Heart left ventricle (tissue), 16 donors: Measurements from ENCODE around the gene RTEL1. TPM values are rescaled to one million over a fixed set of nuclear protein-coding genes. Genes with fewer than 3 reads are reported as not detected.
"Not testable (repeated sequence)": the region's sequence is repeated elsewhere in the genome, so short reads cannot be mapped to it uniquely, and the experiment has no call there.

Experiments
- ATAC-seq, 4 donors: fragments of 200-7000 bp; cut with Tn5 transposase; one replicate each; pipeline ENCODE4 v1.9.1; 2020 to 2022; ENCODE audit warnings: moderate library complexity in 4 of 4, mild to moderate bottlenecking in 3 of 4, moderate number of reproducible peaks in 1 of 4
- DNase-seq, 5 donors: peaks; one replicate each; pipeline ENCODE4 v3.0.0-alpha.2; 2020
- H3K27ac ChIP-seq, 12 donors: fragments of 200-600 bp; sonication (generic) in 4 of 12; one replicate each; pipeline versions ENCODE4 v1.5.0 to v1.8.0; 2016 to 2022; ENCODE audit warnings: mild to moderate bottlenecking in 2 of 12
- H3K27me3 ChIP-seq, 9 donors: fragments of 200-600 bp; sonication (generic) in 2 of 9; one replicate each; pipeline versions ENCODE4 v1.5.1 to v1.8.0; 2016 to 2022; ENCODE audit warnings: mild to moderate bottlenecking in 3 of 9
- H3K36me3 ChIP-seq, 9 donors: fragments of 200-600 bp; sonication (generic) in 2 of 9; one replicate each; pipeline versions ENCODE4 v1.5.0 to v1.8.0; 2018 to 2022; ENCODE audit warnings: mild to moderate bottlenecking in 2 of 9
- H3K4me1 ChIP-seq, 12 donors: fragments of 200-600 bp; sonication (generic) in 4 of 12; one replicate each; pipeline versions ENCODE4 v1.5.0 to v1.8.0; 2016 to 2022; ENCODE audit warnings: mild to moderate bottlenecking in 3 of 12
- H3K4me3 ChIP-seq, 12 donors: fragments of 200-600 bp; sonication (generic) in 4 of 12; one replicate each; pipeline versions ENCODE4 v1.5.0 to v1.8.0; 2017 to 2022; ENCODE audit warnings: mild to moderate bottlenecking in 9 of 12, moderate library complexity in 4 of 12
- H3K9me3 ChIP-seq, 12 donors: fragments of 200-600 bp; sonication (generic) in 4 of 12; one replicate each; pipeline versions ENCODE4 v1.5.0 to v1.8.0; 2016 to 2022; ENCODE audit warnings: mild to moderate bottlenecking in 1 of 12
- POLR2A ChIP-seq, 2 donors: fragments of 450-650 bp; IDR thresholded peaks; one replicate each; pipeline ENCODE4 v1.6.1; 2017; ENCODE audit warnings: antibody characterized with exemption in 2 of 2, mild to moderate bottlenecking in 2 of 2, moderate library complexity in 2 of 2
- WGBS, 4 donors: extraction: QIAGEN DNeasy Blood & Tissue Kit in 2 of 4; methylation state at CpG; one replicate each; pipeline versions ENCODE4 v1.1.5 to v1.1.7; 2013 to 2018; 5-methylcytosine and 5-hydroxymethylcytosine counted together
- intact Hi-C, 10 donors: fragments of 100-400 bp; cut with DNase I; formaldehyde crosslinking; loops; one replicate each; pipeline versions ENCODE4 v1.11.1 to v1.14.2; 2022
- polyA plus RNA-seq, 2 donors: library from polyadenylated mRNA; stranded (reverse); fragments of 200-250 nt; gene quantifications; one replicate each; pipeline ENCODE4 v1.2.3, GENCODE V29; 2013
- total RNA-seq, 9 donors: library from RNA; depleted of rRNA in 2 of 9; stranded (reverse); fragments of >200 nt in 2 of 9; fragmentation: NEBNext Ultra II Directional in 3 of 9; extraction: Animal tissue kit (Norgen Biotek cat#: 25700) in 3 of 9; gene quantifications; one replicate each; pipeline versions ENCODE4 v1.1.0 to v1.2.4, GENCODE V29; 2016 to 2023
- TF ChIP-seq, protein P1 (sequence below), 12 donors: fragments of 200-600 bp; sonication (generic) in 4 of 12; IDR thresholded peaks; one replicate each; pipeline versions ENCODE4 v1.5.0 to v1.8.0; 2018 to 2022; ENCODE audit warnings: antibody characterized with exemption in 12 of 12, mild to moderate bottlenecking in 5 of 12
- donor health status: ischemic (EF 13 %, LVEDD 7.1; RV severe dilation, severe dysfunction).
- donor health status: healthy with polysubstance abuse.
- donor health status: DM: no; HTN: yes; CAD: no.
- donor health status: DM: no; HTN: no; CAD: no.
- donor health status: ischemic (EF 25% LVEDD 6.9; RV normal size, moderate dysfunction).
- donor health status: ischemic (EF 25% LVEDD 5.7; RV mildly dilated, moderate dysfunction).
- donor health status: healthy.
- donor health status: DM: yes; HTN: yes; CAD: no.
- donor health status: ischemic (EF 35%, LVEDD 5.7; RV mildly dilated, moderate dysfunction).
- donor health status: nonischemic (EF 11% LVEDD 7.7; RV severe dilation, severe dysfunction).
- donor health status: DM: yes; HTN: yes; CAD: no.
- donor health status: PGD.
- donor health status: ischemic (EF 29% LVEDD 5.4; RV normal size, mild dysfunction).
- donor health status: nonischemic (EF 23%, LVEDD 6.1; RV moderate dilation, normal function).

RTEL1 gene
- total and polyA plus RNA-seq, 11 donors = 3.0 to 17.8 (median 9.6) TPM

DNA sequence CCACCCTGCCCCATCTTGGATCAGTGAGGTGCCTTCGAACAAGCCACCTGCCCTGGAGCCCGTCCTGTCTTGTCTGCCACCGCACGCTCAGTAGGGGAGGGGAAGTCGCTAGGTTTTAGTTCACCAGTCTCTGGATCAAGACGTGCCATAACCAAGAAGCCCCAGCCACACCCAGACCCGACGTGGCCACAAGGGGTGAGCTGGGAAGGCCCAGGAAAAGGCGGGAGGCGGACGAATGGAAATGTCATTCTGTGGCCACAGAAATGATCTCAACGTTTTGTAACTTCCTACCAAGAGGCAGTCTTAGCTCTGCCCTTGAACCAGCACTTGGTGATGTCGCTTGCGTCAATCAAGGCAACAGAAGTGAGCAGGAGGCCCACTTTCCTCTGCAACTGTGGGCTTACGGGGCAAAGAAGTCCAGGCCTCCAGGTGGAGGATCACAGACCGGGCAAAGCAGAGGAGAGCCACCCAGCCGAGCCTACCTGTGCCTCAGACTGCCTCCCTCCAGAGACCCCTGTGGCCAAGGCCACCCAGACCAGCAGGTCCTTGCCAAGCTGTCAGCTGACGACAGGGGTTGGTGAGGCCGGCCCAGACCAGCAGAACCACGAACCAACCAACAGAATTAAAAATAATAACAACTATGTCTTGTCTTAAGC is 45.7 kb upstream of the RTEL1 start:
- no peak for TF ChIP-seq POLR2A (IDR thresholded peaks at IDR 0.05)
- TF ChIP-seq, protein P1, sequence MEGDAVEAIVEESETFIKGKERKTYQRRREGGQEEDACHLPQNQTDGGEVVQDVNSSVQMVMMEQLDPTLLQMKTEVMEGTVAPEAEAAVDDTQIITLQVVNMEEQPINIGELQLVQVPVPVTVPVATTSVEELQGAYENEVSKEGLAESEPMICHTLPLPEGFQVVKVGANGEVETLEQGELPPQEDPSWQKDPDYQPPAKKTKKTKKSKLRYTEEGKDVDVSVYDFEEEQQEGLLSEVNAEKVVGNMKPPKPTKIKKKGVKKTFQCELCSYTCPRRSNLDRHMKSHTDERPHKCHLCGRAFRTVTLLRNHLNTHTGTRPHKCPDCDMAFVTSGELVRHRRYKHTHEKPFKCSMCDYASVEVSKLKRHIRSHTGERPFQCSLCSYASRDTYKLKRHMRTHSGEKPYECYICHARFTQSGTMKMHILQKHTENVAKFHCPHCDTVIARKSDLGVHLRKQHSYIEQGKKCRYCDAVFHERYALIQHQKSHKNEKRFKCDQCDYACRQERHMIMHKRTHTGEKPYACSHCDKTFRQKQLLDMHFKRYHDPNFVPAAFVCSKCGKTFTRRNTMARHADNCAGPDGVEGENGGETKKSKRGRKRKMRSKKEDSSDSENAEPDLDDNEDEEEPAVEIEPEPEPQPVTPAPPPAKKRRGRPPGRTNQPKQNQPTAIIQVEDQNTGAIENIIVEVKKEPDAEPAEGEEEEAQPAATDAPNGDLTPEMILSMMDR (IDR thresholded peaks at IDR 0.05) = no peak
- no peak overlapping the region for H3K4me3 ChIP-seq
- peaks cover 0 to 14% (median 0%) of the 10 kb centered on the region in 12 donors for H3K4me1 ChIP-seq
- H3K9me3 ChIP-seq = no peaks in the 10 kb centered on the region
- H3K36me3 ChIP-seq = peaks cover 0 to 35% (median 26%) of the 10 kb centered on the region in 9 donors
- WGBS, 4 donors = 76 to 82% (median 79%) methylated on average over 19 to 20 of the region's 20 CpGs
- ATAC-seq (peak in 3 of 4 donors; percentile 31 to 48 (median 36)), DNase-seq (peak in 2 of 5 donors; percentile 12 to 29)
- peak overlapping the region in 1 of 12 donors; percentile 32 for H3K27ac ChIP-seq
- intact Hi-C loops = loop anchor here in 5 of 10 donors (2.0 to 10.0 kb wide), 5 partner anchors 68 to 362 kb away; partner anchors contain the start of genes PTK6 (in 1 of the 5), SAMD10 (in 1 of the 5) and SRMS (in 1 of the 5)
- no peaks in the 10 kb centered on the region for H3K27me3 ChIP-seq

DNA sequence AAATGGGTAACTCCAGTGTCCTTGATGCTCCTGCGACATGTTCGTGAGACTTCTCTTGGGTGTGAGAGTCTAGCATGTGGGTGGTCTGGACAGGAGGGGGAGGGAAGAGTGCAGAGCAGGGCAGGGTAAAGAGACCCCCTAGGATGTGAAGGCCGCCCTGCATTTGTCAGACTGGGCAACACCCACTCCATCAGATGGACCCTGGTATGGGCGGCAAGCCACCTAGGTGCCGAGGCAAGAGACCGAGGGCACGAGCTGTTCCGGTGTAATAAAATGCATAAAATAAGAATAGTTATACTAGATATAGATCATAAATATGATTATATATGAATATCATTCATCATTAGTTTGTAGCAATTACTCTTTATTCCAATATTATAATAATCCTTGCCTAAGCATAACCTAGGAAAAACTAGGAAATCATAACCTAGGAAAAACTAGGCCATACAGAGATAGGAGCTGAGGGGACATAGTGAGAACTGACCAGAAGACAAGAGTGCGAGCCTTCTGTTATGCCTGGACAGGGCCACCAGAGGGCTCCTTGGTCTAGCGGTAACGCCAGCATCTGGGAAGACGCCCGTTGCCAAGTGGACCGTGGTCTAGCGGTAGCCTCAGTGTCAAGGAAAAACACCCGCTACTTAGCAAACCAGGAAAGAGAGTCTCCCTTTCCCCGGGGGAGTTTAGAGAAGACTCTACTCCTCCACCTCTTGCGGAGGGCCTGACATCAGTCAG is 44.1 kb upstream of the RTEL1 start:
- DNase-seq = peak in 2 of 5 donors; percentile 22 to 47
- not testable (repeated sequence) for H3K27ac ChIP-seq, H3K4me3 ChIP-seq, H3K27me3 ChIP-seq, ATAC-seq, H3K9me3 ChIP-seq
- intact Hi-C loops = loop anchor here in 5 of 10 donors (2.0 to 10.0 kb wide), 5 partner anchors 69 to 361 kb away; partner anchors contain the start of genes PTK6 (in 1 of the 5), SAMD10 (in 1 of the 5) and SRMS (in 1 of the 5)
- TF ChIP-seq, protein P1 (IDR thresholded peaks at IDR 0.05) = peak in 6 of 12 donors; percentile 14 to 34 (median 24)
- Histone ChIP-seq H3K4me1 (peaks cover 0 to 14% (median 0%) of the 10 kb centered on the region in 12 donors), H3K36me3 (peaks cover 0 to 51% (median 41%) of the 10 kb centered on the region in 9 donors)
- 77 to 91% (median 81%) methylated on average over 17 to 18 of the region's 18 CpGs for WGBS, 4 donors

GRCh38 chr20:63617092-63617875 is 40.8 kb upstream of the RTEL1 start:
- intact Hi-C loops = loop anchor here in 2 of 10 donors (10.0 kb wide), 2 partner anchors 72 to 358 kb away; partner anchors contain the start of genes SAMD10 (in 1 of the 2) and SRMS (in 1 of the 2)

More at GRCh38 chr20:63617092-63617875, 40.8 kb upstream of the RTEL1 start:
- Histone ChIP-seq H3K4me3 (no peak overlapping the region), H3K27me3 (no peaks in the 10 kb centered on the region), H3K4me1 (peaks cover 0 to 11% (median 0%) of the 10 kb centered on the region in 12 donors), H3K9me3 (no peaks in the 10 kb centered on the region), H3K36me3 (peaks cover 0 to 56% (median 44%) of the 10 kb centered on the region in 9 donors), H3K27ac (no peak overlapping the region)
- DNase-seq (peak in 1 of 5 donors; percentile 60), ATAC-seq (no peak)
- TF ChIP-seq, protein P1 (IDR thresholded peaks at IDR 0.05) = no peak
- no peak for TF ChIP-seq POLR2A (IDR thresholded peaks at IDR 0.05)
- 92 to 98% (median 96%) methylated on average over 26 to 41 of the region's 41 CpGs for WGBS, 4 donors
